Memory B cell (primary cell): ENCODE data around the gene CAV2.
A peak's percentile ranks its signal among the peaks of the same experiment; 100 is the strongest.

ENCODE experiments used
- ATAC-seq: fragments of 150-1000 bp; cut with Tn5 transposase; 2 replicates; pipeline ENCODE4 v1.10.0; 2021; ENCODE audit warnings: low read depth, mild to moderate bottlenecking, moderate library complexity
- DNase-seq, 2 donors: peaks; one replicate each; pipeline ENCODE4 v3.0.0; 2022; ENCODE audit warnings: low spot score in 2 of 2
- H3K27ac Mint-ChIP-seq: one replicate; pipeline ENCODE4 v1.8.0; 2022; ENCODE audit warnings: mild to moderate bottlenecking, moderate library complexity, mixed read lengths
- H3K27me3 Mint-ChIP-seq: one replicate; pipeline ENCODE4 v1.8.0; 2022; ENCODE audit warnings: mixed read lengths
- H3K36me3 Mint-ChIP-seq: one replicate; pipeline ENCODE4 v1.8.0; 2022; ENCODE audit warnings: mild to moderate bottlenecking, mixed read lengths
- H3K4me1 Mint-ChIP-seq: one replicate; pipeline ENCODE4 v1.8.0; 2022; ENCODE audit warnings: mixed read lengths
- H3K4me3 Mint-ChIP-seq: one replicate; pipeline ENCODE4 v1.8.0; 2022; ENCODE audit warnings: mild to moderate bottlenecking, moderate library complexity, mixed read lengths
- H3K9me3 Mint-ChIP-seq: one replicate; pipeline ENCODE4 v1.8.0; 2022; ENCODE audit warnings: mixed read lengths

The CAV2 gene

GRCh38 chr7:116503835-116504234 is 4.3 kb downstream of the CAV2 start:
- Mint-ChIP-seq H3K4me1 (peaks cover 12% of the 10 kb centered on the region), H3K27ac (no peak overlapping the region), H3K4me3 (no peak overlapping the region), H3K27me3 (peaks cover 17% of the 10 kb centered on the region), H3K36me3 (peaks cover 1% of the 10 kb centered on the region), H3K9me3 (peaks cover 1% of the 10 kb centered on the region)
- ATAC-seq (no peak), DNase-seq (no peak)

- peaks cover 11% of the 10 kb centered on the region for H3K27me3 Mint-ChIP-seq
- H3K27ac Mint-ChIP-seq = no peak overlapping the region
- H3K4me1 Mint-ChIP-seq = peaks cover 5% of the 10 kb centered on the region
- no peak overlapping the region for H3K4me3 Mint-ChIP-seq
- peaks cover 3% of the 10 kb centered on the region for H3K9me3 Mint-ChIP-seq
- ATAC-seq (no peak), DNase-seq (no peak)
- peaks cover 1% of the 10 kb centered on the region for H3K36me3 Mint-ChIP-seq
Observed at GRCh38 chr7:116505278-116505677, 5.7 kb downstream of the CAV2 start.

GRCh38 chr7:116505823-116506222 is 6.3 kb downstream of the CAV2 start:
- Mint-ChIP-seq H3K27ac (no peak overlapping the region), H3K27me3 (peaks cover 6% of the 10 kb centered on the region), H3K4me3 (no peak overlapping the region), H3K4me1 (peaks cover under 1% of the 10 kb centered on the region), H3K36me3 (no peaks in the 10 kb centered on the region), H3K9me3 (peaks cover 3% of the 10 kb centered on the region)
- no peak for ATAC-seq
- DNase-seq = no peak

- Mint-ChIP-seq H3K27me3 (no peaks in the 10 kb centered on the region), H3K36me3 (no peaks in the 10 kb centered on the region)
Observed at GRCh38 chr7:116509982-116510579, 10.5 kb downstream of the CAV2 start.

GRCh38 chr7:116510795-116511194 is 11.3 kb downstream of the CAV2 start:
- H3K4me3 Mint-ChIP-seq = peak overlapping the region; percentile 43
- DNase-seq (no peak), ATAC-seq (no peak)
- H3K27ac Mint-ChIP-seq = no peak overlapping the region
- peaks cover 1% of the 10 kb centered on the region for H3K9me3 Mint-ChIP-seq
- no peaks in the 10 kb centered on the region for H3K36me3 Mint-ChIP-seq
- H3K27me3 Mint-ChIP-seq = peaks cover 3% of the 10 kb centered on the region
- peaks cover 19% of the 10 kb centered on the region for H3K4me1 Mint-ChIP-seq

More at GRCh38 chr7:116509982-116510579, 10.5 kb downstream of the CAV2 start:
- Mint-ChIP-seq H3K9me3 (peaks cover 1% of the 10 kb centered on the region), H3K4me1 (peaks cover 19% of the 10 kb centered on the region), H3K4me3 (no peak overlapping the region), H3K27ac (no peak overlapping the region)
- DNase-seq = no peak
- ATAC-seq = no peak

- Mint-ChIP-seq H3K4me3 (peak overlapping the region; percentile 91), H3K4me1 (peaks cover 19% of the 10 kb centered on the region), H3K27ac (peak overlapping the region; percentile 88), H3K9me3 (peaks cover 1% of the 10 kb centered on the region), H3K36me3 (no peaks in the 10 kb centered on the region), H3K27me3 (peaks cover 4% of the 10 kb centered on the region)
- DNase-seq (peak; percentile 22 to 28), ATAC-seq (peak; percentile 99)
Observed at GRCh38 chr7:116511552-116512519, 12.3 kb downstream of the CAV2 start.

GRCh38 chr7:116512520-116513188 is 13.1 kb downstream of the CAV2 start:
- Mint-ChIP-seq H3K36me3 (no peaks in the 10 kb centered on the region), H3K27ac (peak overlapping the region; percentile 88), H3K4me3 (peak overlapping the region; percentile 91), H3K9me3 (peaks cover 1% of the 10 kb centered on the region), H3K4me1 (peaks cover 19% of the 10 kb centered on the region), H3K27me3 (peaks cover 4% of the 10 kb centered on the region)
- no peak for ATAC-seq
- no peak for DNase-seq

- Mint-ChIP-seq H3K9me3 (no peaks in the 10 kb centered on the region), H3K27ac (no peak overlapping the region), H3K36me3 (no peaks in the 10 kb centered on the region), H3K4me1 (peaks cover 19% of the 10 kb centered on the region), H3K27me3 (peaks cover 6% of the 10 kb centered on the region), H3K4me3 (no peak overlapping the region)
- ATAC-seq (no peak), DNase-seq (no peak)
Observed at GRCh38 chr7:116515584-116515983, 16.0 kb downstream of the CAV2 start.

GRCh38 chr7:116516324-116516723 is 16.8 kb downstream of the CAV2 start:
- no peak overlapping the region for H3K27ac Mint-ChIP-seq
- H3K36me3 Mint-ChIP-seq = no peaks in the 10 kb centered on the region
- H3K27me3 Mint-ChIP-seq = peaks cover 6% of the 10 kb centered on the region
- H3K4me3 Mint-ChIP-seq = no peak overlapping the region
- H3K9me3 Mint-ChIP-seq = no peaks in the 10 kb centered on the region
- ATAC-seq (no peak), DNase-seq (no peak)
- peaks cover 15% of the 10 kb centered on the region for H3K4me1 Mint-ChIP-seq

GRCh38 chr7:116517626-116518025 is 18.1 kb downstream of the CAV2 start:
- ATAC-seq (no peak), DNase-seq (no peak)
- Mint-ChIP-seq H3K27ac (no peak overlapping the region), H3K4me3 (no peak overlapping the region), H3K36me3 (no peaks in the 10 kb centered on the region), H3K9me3 (no peaks in the 10 kb centered on the region), H3K4me1 (peaks cover 3% of the 10 kb centered on the region), H3K27me3 (peaks cover 7% of the 10 kb centered on the region)

GRCh38 chr7:116518961-116519360 is 19.4 kb downstream of the CAV2 start:
- peaks cover 2% of the 10 kb centered on the region for H3K36me3 Mint-ChIP-seq
- H3K4me3 Mint-ChIP-seq = no peak overlapping the region
- H3K27ac Mint-ChIP-seq = no peak overlapping the region
- H3K27me3 Mint-ChIP-seq = peaks cover 11% of the 10 kb centered on the region
- no peaks in the 10 kb centered on the region for H3K9me3 Mint-ChIP-seq
- H3K4me1 Mint-ChIP-seq = no peaks in the 10 kb centered on the region
- no peak for ATAC-seq
- no peak for DNase-seq

GRCh38 chr7:116521046-116521664 is 21.6 kb downstream of the CAV2 start:
- ATAC-seq (no peak), DNase-seq (no peak)
- Mint-ChIP-seq H3K9me3 (no peaks in the 10 kb centered on the region), H3K4me1 (peaks cover 7% of the 10 kb centered on the region), H3K27me3 (peaks cover 10% of the 10 kb centered on the region), H3K27ac (no peak overlapping the region), H3K4me3 (no peak overlapping the region), H3K36me3 (peaks cover 2% of the 10 kb centered on the region)

- peaks cover 10% of the 10 kb centered on the region for H3K27me3 Mint-ChIP-seq
- ATAC-seq (no peak), DNase-seq (no peak)
- H3K9me3 Mint-ChIP-seq = no peaks in the 10 kb centered on the region
- peaks cover 2% of the 10 kb centered on the region for H3K36me3 Mint-ChIP-seq
- H3K4me3 Mint-ChIP-seq = no peak overlapping the region
- H3K4me1 Mint-ChIP-seq = peaks cover 13% of the 10 kb centered on the region
- no peak overlapping the region for H3K27ac Mint-ChIP-seq
Observed at GRCh38 chr7:116522247-116522646, 22.7 kb downstream of the CAV2 start.

- peaks cover 10% of the 10 kb centered on the region for H3K27me3 Mint-ChIP-seq
- H3K9me3 Mint-ChIP-seq = no peaks in the 10 kb centered on the region
- ATAC-seq (no peak), DNase-seq (no peak)
- no peak overlapping the region for H3K27ac Mint-ChIP-seq
- H3K4me1 Mint-ChIP-seq = peaks cover 13% of the 10 kb centered on the region
- peak overlapping the region; percentile 90 for H3K4me3 Mint-ChIP-seq
- peaks cover 2% of the 10 kb centered on the region for H3K36me3 Mint-ChIP-seq
Observed at GRCh38 chr7:116524221-116524608, 24.7 kb downstream of the CAV2 start.
